ENCODE results near the gene UGT1A10. TPM values are rescaled to one million over a fixed set of nuclear protein-coding genes. Genes with fewer than 3 reads are reported as not detected.
A peak's percentile ranks its signal among the peaks of the same experiment; 100 is the strongest.

Gene UGT1A10
- total RNA-seq, 1 experiment from 2014 or later = not detected

DNA sequence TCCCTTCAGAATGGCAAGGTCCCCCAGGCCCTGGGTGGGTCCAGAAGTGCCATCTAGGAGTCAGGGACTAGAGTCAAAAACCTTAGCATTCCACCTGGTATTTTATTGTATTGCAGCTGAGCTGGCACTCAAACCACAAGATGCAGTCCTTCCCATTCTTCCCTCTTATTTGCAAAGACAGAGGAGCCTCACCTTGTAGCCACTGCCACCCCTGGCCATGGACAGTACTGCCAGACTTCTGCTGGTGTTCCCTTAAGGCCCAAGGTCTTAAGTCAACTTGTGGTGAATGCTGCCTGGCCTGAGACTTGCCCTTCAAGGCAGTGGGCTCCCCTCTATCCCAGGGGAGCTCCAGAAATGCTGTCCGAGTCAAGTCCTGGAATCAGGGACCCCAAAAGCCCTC, 6.9 kb downstream of the UGT1A10 start:
- no peak overlapping the region for H3K9ac ChIP-seq (ENCODE audit: low read length)
- peak; percentile 98 for ATAC-seq
- intact Hi-C loops (cut with micrococcal nuclease) = no loop called here
- H3K27ac ChIP-seq (ENCODE audit: low read depth, low read length) = no peak overlapping the region
- BruUV-seq (replicated peaks) = no TSS peak
- H3K4me1 ChIP-seq (ENCODE audit: control insufficient read depth in 1 of 2, insufficient read depth in 2 of 2, low read length in 2 of 2) = peaks cover 2 to 5% of the 10 kb centered on the region in 2 experiments; a peak in 3 of 4 replicates
- H2AFZ ChIP-seq (ENCODE audit: low read depth, low read length, poor library complexity, severe bottlenecking) = no peak overlapping the region
- H4K20me1 ChIP-seq (ENCODE audit: insufficient read depth) = no peaks in the 10 kb centered on the region
- RAD21 ChIA-PET (ENCODE audit: low non-redundant PET in 1 of 2, low total read pairs in 2 of 2, uncharacterized antibody in 2 of 2, unreplicated experiment in 2 of 2) = no interaction called here
- H3K4me2 ChIP-seq (ENCODE audit: low read length) = no peak overlapping the region
- TF ChIP-seq ZNF274 (IDR thresholded peaks at IDR 0.05; ENCODE audit: low read depth, low read length) (no peak), POLR2A (IDR thresholded peaks at IDR 0.05; ENCODE audit: borderline replicate concordance, extremely low read depth, insufficient read depth, insufficient read length) (no peak), ELF1 (IDR thresholded peaks at IDR 0.05; ENCODE audit: borderline replicate concordance, low read depth) (no peak), FOSL1 (IDR thresholded peaks at IDR 0.05; ENCODE audit: low read depth) (no peak), CBX3 (IDR thresholded peaks at IDR 0.05; ENCODE audit: low read depth) (no peak), CEBPB (IDR thresholded peaks at IDR 0.05; ENCODE audit: low read depth) (no peak), RAD21 (IDR thresholded peaks at IDR 0.05; ENCODE audit: low read depth) (peak; percentile 8; the same call in 1 of the 2 replicates), POLR2AphosphoS5 (IDR thresholded peaks at IDR 0.05; ENCODE audit: low read depth, low read length) (no peak), YY1 (IDR thresholded peaks at IDR 0.05; ENCODE audit: extremely low read depth, insufficient replicate concordance, low read depth, low read length) (no peak), EZH2 (IDR thresholded peaks at IDR 0.05) (no peak), TCF7L2 (IDR thresholded peaks at IDR 0.05; ENCODE audit: borderline replicate concordance, extremely low read depth, insufficient read depth, insufficient read length) (no peak), ZFX (IDR thresholded peaks at IDR 0.05) (no peak)
- TF ChIP-seq, protein P1, sequence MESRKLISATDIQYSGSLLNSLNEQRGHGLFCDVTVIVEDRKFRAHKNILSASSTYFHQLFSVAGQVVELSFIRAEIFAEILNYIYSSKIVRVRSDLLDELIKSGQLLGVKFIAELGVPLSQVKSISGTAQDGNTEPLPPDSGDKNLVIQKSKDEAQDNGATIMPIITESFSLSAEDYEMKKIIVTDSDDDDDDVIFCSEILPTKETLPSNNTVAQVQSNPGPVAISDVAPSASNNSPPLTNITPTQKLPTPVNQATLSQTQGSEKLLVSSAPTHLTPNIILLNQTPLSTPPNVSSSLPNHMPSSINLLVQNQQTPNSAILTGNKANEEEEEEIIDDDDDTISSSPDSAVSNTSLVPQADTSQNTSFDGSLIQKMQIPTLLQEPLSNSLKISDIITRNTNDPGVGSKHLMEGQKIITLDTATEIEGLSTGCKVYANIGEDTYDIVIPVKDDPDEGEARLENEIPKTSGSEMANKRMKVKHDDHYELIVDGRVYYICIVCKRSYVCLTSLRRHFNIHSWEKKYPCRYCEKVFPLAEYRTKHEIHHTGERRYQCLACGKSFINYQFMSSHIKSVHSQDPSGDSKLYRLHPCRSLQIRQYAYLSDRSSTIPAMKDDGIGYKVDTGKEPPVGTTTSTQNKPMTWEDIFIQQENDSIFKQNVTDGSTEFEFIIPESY (IDR thresholded peaks at IDR 0.05; ENCODE audit: extremely low read depth, insufficient replicate concordance, low read length) = no peak
- TF ChIP-seq, protein P2, sequence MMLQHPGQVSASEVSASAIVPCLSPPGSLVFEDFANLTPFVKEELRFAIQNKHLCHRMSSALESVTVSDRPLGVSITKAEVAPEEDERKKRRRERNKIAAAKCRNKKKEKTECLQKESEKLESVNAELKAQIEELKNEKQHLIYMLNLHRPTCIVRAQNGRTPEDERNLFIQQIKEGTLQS (IDR thresholded peaks at IDR 0.05) = no peak
- TF ChIP-seq, protein P3, sequence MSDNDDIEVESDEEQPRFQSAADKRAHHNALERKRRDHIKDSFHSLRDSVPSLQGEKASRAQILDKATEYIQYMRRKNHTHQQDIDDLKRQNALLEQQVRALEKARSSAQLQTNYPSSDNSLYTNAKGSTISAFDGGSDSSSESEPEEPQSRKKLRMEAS (IDR thresholded peaks at IDR 0.05) = no peak
- TF ChIP-seq, protein P4, sequence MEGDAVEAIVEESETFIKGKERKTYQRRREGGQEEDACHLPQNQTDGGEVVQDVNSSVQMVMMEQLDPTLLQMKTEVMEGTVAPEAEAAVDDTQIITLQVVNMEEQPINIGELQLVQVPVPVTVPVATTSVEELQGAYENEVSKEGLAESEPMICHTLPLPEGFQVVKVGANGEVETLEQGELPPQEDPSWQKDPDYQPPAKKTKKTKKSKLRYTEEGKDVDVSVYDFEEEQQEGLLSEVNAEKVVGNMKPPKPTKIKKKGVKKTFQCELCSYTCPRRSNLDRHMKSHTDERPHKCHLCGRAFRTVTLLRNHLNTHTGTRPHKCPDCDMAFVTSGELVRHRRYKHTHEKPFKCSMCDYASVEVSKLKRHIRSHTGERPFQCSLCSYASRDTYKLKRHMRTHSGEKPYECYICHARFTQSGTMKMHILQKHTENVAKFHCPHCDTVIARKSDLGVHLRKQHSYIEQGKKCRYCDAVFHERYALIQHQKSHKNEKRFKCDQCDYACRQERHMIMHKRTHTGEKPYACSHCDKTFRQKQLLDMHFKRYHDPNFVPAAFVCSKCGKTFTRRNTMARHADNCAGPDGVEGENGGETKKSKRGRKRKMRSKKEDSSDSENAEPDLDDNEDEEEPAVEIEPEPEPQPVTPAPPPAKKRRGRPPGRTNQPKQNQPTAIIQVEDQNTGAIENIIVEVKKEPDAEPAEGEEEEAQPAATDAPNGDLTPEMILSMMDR (IDR thresholded peaks at IDR 0.05 in 2 of 3, conservative IDR thresholded peaks at IDR 0.05 in 1 of 3; ENCODE audit: borderline replicate concordance in 1 of 3, insufficient read depth in 1 of 3, low read depth in 2 of 3, low read length in 2 of 3) = peak in 2 of 3 experiments; percentile 50 to 52; a peak in 4 of 6 replicates
- TF ChIP-seq, protein P5, sequence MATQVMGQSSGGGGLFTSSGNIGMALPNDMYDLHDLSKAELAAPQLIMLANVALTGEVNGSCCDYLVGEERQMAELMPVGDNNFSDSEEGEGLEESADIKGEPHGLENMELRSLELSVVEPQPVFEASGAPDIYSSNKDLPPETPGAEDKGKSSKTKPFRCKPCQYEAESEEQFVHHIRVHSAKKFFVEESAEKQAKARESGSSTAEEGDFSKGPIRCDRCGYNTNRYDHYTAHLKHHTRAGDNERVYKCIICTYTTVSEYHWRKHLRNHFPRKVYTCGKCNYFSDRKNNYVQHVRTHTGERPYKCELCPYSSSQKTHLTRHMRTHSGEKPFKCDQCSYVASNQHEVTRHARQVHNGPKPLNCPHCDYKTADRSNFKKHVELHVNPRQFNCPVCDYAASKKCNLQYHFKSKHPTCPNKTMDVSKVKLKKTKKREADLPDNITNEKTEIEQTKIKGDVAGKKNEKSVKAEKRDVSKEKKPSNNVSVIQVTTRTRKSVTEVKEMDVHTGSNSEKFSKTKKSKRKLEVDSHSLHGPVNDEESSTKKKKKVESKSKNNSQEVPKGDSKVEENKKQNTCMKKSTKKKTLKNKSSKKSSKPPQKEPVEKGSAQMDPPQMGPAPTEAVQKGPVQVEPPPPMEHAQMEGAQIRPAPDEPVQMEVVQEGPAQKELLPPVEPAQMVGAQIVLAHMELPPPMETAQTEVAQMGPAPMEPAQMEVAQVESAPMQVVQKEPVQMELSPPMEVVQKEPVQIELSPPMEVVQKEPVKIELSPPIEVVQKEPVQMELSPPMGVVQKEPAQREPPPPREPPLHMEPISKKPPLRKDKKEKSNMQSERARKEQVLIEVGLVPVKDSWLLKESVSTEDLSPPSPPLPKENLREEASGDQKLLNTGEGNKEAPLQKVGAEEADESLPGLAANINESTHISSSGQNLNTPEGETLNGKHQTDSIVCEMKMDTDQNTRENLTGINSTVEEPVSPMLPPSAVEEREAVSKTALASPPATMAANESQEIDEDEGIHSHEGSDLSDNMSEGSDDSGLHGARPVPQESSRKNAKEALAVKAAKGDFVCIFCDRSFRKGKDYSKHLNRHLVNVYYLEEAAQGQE (IDR thresholded peaks at IDR 0.05; ENCODE audit: low read depth) = no peak
- peak; percentile 27 for DNase-seq (ENCODE audit: low read depth, low spot score)
- H3K79me2 ChIP-seq (ENCODE audit: insufficient read depth, low read length) = no peaks in the 10 kb centered on the region
- no peaks in the 10 kb centered on the region for H3K27me3 ChIP-seq (ENCODE audit: insufficient read depth, low read length)
- H3K4me3 ChIP-seq (replicated peaks in 1 of 2; ENCODE audit: low read depth in 1 of 2, low read length in 2 of 2) = no peak overlapping the region
- H3K36me3 ChIP-seq (ENCODE audit: control insufficient read depth in 1 of 2, insufficient read depth in 2 of 2, low read length in 2 of 2) = no peaks in the 10 kb centered on the region
- no peaks in the 10 kb centered on the region; a peak in 1 of 4 replicates for H3K9me3 ChIP-seq (ENCODE audit: control insufficient read depth in 1 of 2, insufficient read depth in 1 of 2, low read depth in 1 of 2, low read length in 2 of 2)
- POLR2A ChIA-PET = no interaction called here
- H3K9me2 ChIP-seq (ENCODE audit: insufficient read depth) = no peaks in the 10 kb centered on the region
- CTCF ChIA-PET = no interaction called here

Measured in HCT116 (cell line).